GM12878 (cell line): ENCODE results near the gene EFNA2. TPM values are rescaled to one million over a fixed set of nuclear protein-coding genes. Genes with fewer than 3 reads are reported as not detected.

Experiments
- ATAC-seq: fragments of 200-7000 bp; cut with Tn5 transposase; 3 replicates; pipeline ENCODE4 v1.9.1; 2020; ENCODE audit warnings: mild to moderate bottlenecking, moderate library complexity
- BruUV-seq: library from RNA; stranded (reverse); fragments of 400-500 nt; replicated peaks from 2 replicates; lab custom pipeline; 2021; lab: Mats Ljungman, UMichigan
- CTCF ChIA-PET: fragments of 300-600 bp; sonication (Branson Sonifier 250); formaldehyde crosslinking; extraction: SDS; loops from one replicate; lab custom pipeline; 2021; ENCODE audit warnings: inconsistent platforms; lab: Yijun Ruan, JAX
- POLR2A ChIA-PET: fragments of 350-600 bp; formaldehyde crosslinking; extraction: SDS; loops from one replicate; lab custom pipeline; 2021; ENCODE audit warnings: inconsistent platforms; lab: Charles Lee
- RAD21 ChIA-PET: fragments of 300-600 bp; sonication (Branson Sonifier 250); formaldehyde crosslinking; loops from one replicate; lab custom pipeline; 2023; ENCODE audit warnings: antibody characterized with exemption; ENCODE audit not compliant: unreplicated experiment; lab: Charles Lee
- SMC1A ChIA-PET: fragments of 300-600 bp; sonication (Branson Sonifier 250); formaldehyde crosslinking; loops from one replicate; lab custom pipeline; 2023; ENCODE audit not compliant: unreplicated experiment, uncharacterized antibody; lab: Charles Lee
- DNase-seq: peaks from one replicate; pipeline ENCODE4 v3.0.0-alpha.2; 2011; ENCODE audit warnings: low read depth, low spot score
- FAIRE-seq: peaks from 3 replicates; lab custom pipeline; 2011; peaks lifted over from hg19 to GRCh38; lab: Jason Lieb, UNC
- H2AFZ ChIP-seq: 2 replicates; pipeline ENCODE4 v1.6.0; 2011; ENCODE audit warnings: low read depth, low read length, control low read depth; ENCODE audit not compliant: control insufficient read depth
- H3K27ac ChIP-seq: 2 replicates; pipeline ENCODE4 v1.5.1; 2011; ENCODE audit warnings: control low read depth; ENCODE audit not compliant: control insufficient read depth, insufficient read depth
- H3K27me3 ChIP-seq, 2 experiments: replicated peaks in 1 of 2; 2 replicates each; pipeline versions ENCODE4 v1.6.0 to v1.6.1; 2011; ENCODE audit warnings: low read length in 1 of 2; ENCODE audit not compliant: control insufficient read depth in 2 of 2, insufficient read depth in 2 of 2
- H3K36me3 ChIP-seq, 2 experiments: 2 replicates each; pipeline ENCODE4 v1.5.1; 2011; ENCODE audit warnings: low read length in 1 of 2; ENCODE audit not compliant: control insufficient read depth in 2 of 2, insufficient read depth in 2 of 2
- H3K4me1 ChIP-seq: 2 replicates; pipeline ENCODE4 v1.6.1; 2011; ENCODE audit warnings: mild to moderate bottlenecking, low read length, moderate library complexity, mixed read lengths; ENCODE audit not compliant: control insufficient read depth, insufficient read depth
- H3K4me2 ChIP-seq: 2 replicates; pipeline ENCODE4 v1.6.0; 2011; ENCODE audit warnings: control low read depth; ENCODE audit not compliant: control insufficient read depth, insufficient read depth
- H3K4me3 ChIP-seq: fragments of 200-600 bp; sonication (generic); 2 replicates; pipeline ENCODE4 v1.5.1; 2016
- H3K79me2 ChIP-seq: 2 replicates; pipeline ENCODE4 v1.6.0; 2011; ENCODE audit warnings: low read length; ENCODE audit not compliant: control insufficient read depth, insufficient read depth
- H3K9ac ChIP-seq: 2 replicates; pipeline ENCODE4 v1.8.0; 2011; ENCODE audit warnings: low read length, control low read depth, mixed read lengths; ENCODE audit not compliant: control insufficient read depth, insufficient read depth
- H3K9me3 ChIP-seq: replicated peaks from 3 replicates; pipeline ENCODE4 v1.5.1; 2011; ENCODE audit warnings: mild to moderate bottlenecking, low read length; ENCODE audit not compliant: control insufficient read depth, insufficient read depth
- H4K20me1 ChIP-seq: 2 replicates; pipeline ENCODE4 v1.6.0; 2011; ENCODE audit not compliant: control insufficient read depth, insufficient read depth
- BRCA1 ChIP-seq: IDR thresholded peaks from 2 replicates; pipeline ENCODE4 v1.6.1; 2011; ENCODE audit warnings: low read depth, low read length, improper control_type of control experiment
- CBX5 ChIP-seq: sonication (generic); IDR thresholded peaks from 2 replicates; pipeline ENCODE4 v1.6.1; 2016; ENCODE audit warnings: low read depth, moderate library complexity, mild to moderate bottlenecking, inconsistent platforms
- CHD4 ChIP-seq: fragments of 200-600 bp; sonication (generic); IDR thresholded peaks from 2 replicates; pipeline ENCODE4 v1.6.1; 2016; ENCODE audit warnings: mild to moderate bottlenecking
- CREM ChIP-seq: IDR thresholded peaks from 2 replicates; pipeline ENCODE4 v1.6.1; 2014; ENCODE audit warnings: antibody characterized with exemption, low read depth
- EGR1 ChIP-seq, 2 experiments: IDR thresholded peaks; 1 replicate in 1 of 2; 2 replicates in 1 of 2; pipeline ENCODE4 v1.6.1; 2011 to 2012; ENCODE audit warnings: low read depth in 2 of 2, low read length in 2 of 2, borderline replicate concordance in 1 of 2, mild to moderate bottlenecking in 1 of 2, moderate library complexity in 1 of 2
- RELB ChIP-seq: fragments of 450-650 bp; IDR thresholded peaks from 2 replicates; pipeline ENCODE4 v1.6.1; 2017; ENCODE audit warnings: low read depth, mild to moderate bottlenecking, moderate library complexity
- SIN3A ChIP-seq: IDR thresholded peaks from 2 replicates; pipeline ENCODE4 v1.6.1; 2012; ENCODE audit warnings: low read depth, low read length, improper control_type of control experiment
- SPI1 ChIP-seq: IDR thresholded peaks from 2 replicates; pipeline ENCODE4 v1.6.1; 2011; ENCODE audit warnings: low read depth, mild to moderate bottlenecking, low read length, moderate library complexity, borderline replicate concordance; ENCODE audit not compliant: insufficient read depth
- TAF1 ChIP-seq: IDR thresholded peaks from 2 replicates; pipeline ENCODE4 v1.6.1; 2011; ENCODE audit warnings: mild to moderate bottlenecking, low read depth, low read length, borderline replicate concordance
- TBL1XR1 ChIP-seq: IDR thresholded peaks from 2 replicates; pipeline ENCODE4 v1.6.1; 2012; ENCODE audit warnings: low read depth, low read length, improper control_type of control experiment
- USF1 ChIP-seq: IDR thresholded peaks from 2 replicates; pipeline ENCODE4 v1.6.1; 2011; ENCODE audit warnings: borderline replicate concordance, low read depth, mild to moderate bottlenecking, moderate library complexity, mixed read lengths, low read length; ENCODE audit not compliant: insufficient read depth; ENCODE audit errors: extremely low read length
- ZBED1 ChIP-seq: IDR thresholded peaks from 2 replicates; pipeline ENCODE4 v1.6.1; 2016; ENCODE audit warnings: borderline replicate concordance
- ZNF207 ChIP-seq: fragments of 450-650 bp; IDR thresholded peaks from 2 replicates; pipeline ENCODE4 v1.6.1; 2014; ENCODE audit warnings: antibody characterized with exemption, mild to moderate bottlenecking, borderline replicate concordance
- ZNF687 ChIP-seq: fragments of 450-650 bp; IDR thresholded peaks from 2 replicates; pipeline ENCODE4 v1.6.1; 2017; ENCODE audit warnings: mild to moderate bottlenecking, moderate library complexity
- WGBS: methylation state at CpG from one replicate; pipeline ENCODE4 v1.1.6; 2016; ENCODE audit warnings: low lambda C conversion rate; ENCODE audit not compliant: insufficient replicate concordance, insufficient coverage; ENCODE audit errors: missing lambda C conversion rate; 5-methylcytosine and 5-hydroxymethylcytosine counted together
- in situ Hi-C: fragments of 300-500 bp; cut with MboI; formaldehyde crosslinking; loops from 9 replicates; pipeline ENCODE4 v1.14.3; 2018; ENCODE audit warnings: mixed read lengths
- intact Hi-C: fragments of 100-400 bp; cut with micrococcal nuclease; formaldehyde crosslinking; loops from one replicate; pipeline ENCODE4 v1.14.2; 2022; ENCODE audit not compliant: unreplicated experiment
- polyA plus RNA-seq, 11 experiments: library from polyadenylated mRNA; depleted of rRNA in 4 of 11; unstranded in 6 of 11; stranded (reverse) in 5 of 11; fragments of >200 nt; fragmentation: Nextera tagmentation in 4 of 11; fragmentation: Illumina TruSeq in 1 of 11; extraction: Ambion mirVana in 4 of 11; extraction: Trizol in 1 of 11; gene quantifications; 1 replicate in 1 of 11; 2 replicates in 10 of 11; pipeline versions ENCODE4 v1.2.1 to v1.2.3, GENCODE V29; 2011 to 2016; ENCODE audit warnings: inconsistent platforms in 2 of 11, missing spikeins in 2 of 11, low read depth in 1 of 11
- total RNA-seq, 4 experiments: library from RNA; depleted of rRNA in 3 of 4; stranded (reverse); fragments of >200 nt in 3 of 4; fragmentation: Illumina TruSeq in 1 of 4; extraction: Trizol in 1 of 4; gene quantifications; 2 replicates each; pipeline versions ENCODE4 v1.2.1 to v1.2.3, GENCODE V29; 2013 to 2021

The EFNA2 gene
- total and polyA plus RNA-seq, 10 of the 15 experiments (the other 5 are each of a cell fraction or from before 2014, with no cell fraction given), result not detected

GRCh38 chr19:1286487-1287353, 1.0 kb downstream of the EFNA2 start:
- Histone ChIP-seq H3K4me3 (no peak overlapping the region), H3K9me3 (no peaks in the 10 kb centered on the region), H3K27ac (no peak overlapping the region), H3K4me2 (no peak overlapping the region), H4K20me1 (no peaks in the 10 kb centered on the region), H3K79me2 (no peaks in the 10 kb centered on the region), H3K36me3 (no peaks in the 10 kb centered on the region), H3K4me1 (peaks cover 7% of the 10 kb centered on the region), H3K9ac (no peak overlapping the region), H2AFZ (no peak overlapping the region), H3K27me3 (peaks cover 7 to 8% of the 10 kb centered on the region in 2 experiments; a peak in 3 of 4 replicates)
- no peak for DNase-seq
- RAD21 ChIA-PET, result no interaction called here
- 19% methylated on average over 36 of the region's 38 CpGs for WGBS
- in situ Hi-C loops (no loop called here), intact Hi-C loops (no loop called here)
- no peak for ATAC-seq
- POLR2A ChIA-PET, result no interaction called here
- SMC1A ChIA-PET, result interaction anchor here (0.9 kb wide), 1 partner anchor 52 kb away, joined by 3 read pairs; no protein-coding TSS in a partner anchor
- FAIRE-seq, result no peak
- no TSS peak for BruUV-seq
- CTCF ChIA-PET, result no interaction called here
- no peak for TF ChIP-seq EGR1 (IDR thresholded peaks at IDR 0.05; ENCODE audit: borderline replicate concordance in 1 of 2, low read depth in 2 of 2, low read length in 2 of 2)
- no peak for TF ChIP-seq USF1
- no peak for TF ChIP-seq SPI1
- TF ChIP-seq ZBED1, result no peak
- TF ChIP-seq CBX5, result no peak
- no peak for TF ChIP-seq CHD4
- no peak for TF ChIP-seq SIN3A
- TF ChIP-seq RELB, result no peak
- no peak for TF ChIP-seq TBL1XR1
- no peak for TF ChIP-seq ZNF207
- no peak for TF ChIP-seq TAF1
- TF ChIP-seq ZNF687, result no peak
- TF ChIP-seq BRCA1, result no peak
- no peak for TF ChIP-seq CREM
